RKO (cell line): ENCODE measurements around the gene GSK3A.

Source experiments
- DNase-seq: peaks from one replicate; pipeline ENCODE4 v3.0.0-alpha.2; 2016; ENCODE audit warnings: low spot score

The GSK3A gene

GRCh38 chr19:42280815-42281145, 38.4 kb upstream of the GSK3A start:
- no peak for DNase-seq

GRCh38 chr19:42279902-42280814, 37.8 kb upstream of the GSK3A start:
- peak; percentile 91 for DNase-seq

- DNase-seq: no peak
These were observed 36.9 kb upstream of the GSK3A start for GRCh38 chr19:42279155-42279901.

- no peak for DNase-seq
These were observed 36.2 kb upstream of the GSK3A start for GRCh38 chr19:42278452-42279154.

GRCh38 chr19:42277821-42278451, 35.5 kb upstream of the GSK3A start:
- DNase-seq: no peak

GRCh38 chr19:42276821-42277220, 34.4 kb upstream of the GSK3A start:
- peak; percentile 29 for DNase-seq

- DNase-seq: no peak
These were observed 33.9 kb upstream of the GSK3A start for GRCh38 chr19:42276284-42276683.

- no peak for DNase-seq
These were observed 33.1 kb upstream of the GSK3A start for GRCh38 chr19:42275517-42275916.

GRCh38 chr19:42275103-42275502, 32.7 kb upstream of the GSK3A start:
- DNase-seq: no peak

- DNase-seq: no peak
These were observed 31.8 kb upstream of the GSK3A start for GRCh38 chr19:42274065-42274682.

GRCh38 chr19:42273407-42274064, 31.1 kb upstream of the GSK3A start:
- no peak for DNase-seq

- DNase-seq: no peak
These were observed 30.6 kb upstream of the GSK3A start for GRCh38 chr19:42272989-42273406.

- no peak for DNase-seq
These were observed 30.1 kb upstream of the GSK3A start for GRCh38 chr19:42272535-42272897.

GRCh38 chr19:42271861-42272534, 29.6 kb upstream of the GSK3A start:
- DNase-seq: no peak

- DNase-seq: no peak
These were observed 28.6 kb upstream of the GSK3A start for GRCh38 chr19:42271045-42271419.

GRCh38 chr19:42270346-42271044, 28.1 kb upstream of the GSK3A start:
- DNase-seq: peak; percentile 88

- DNase-seq: peak; percentile 19
These were observed 27.3 kb upstream of the GSK3A start for GRCh38 chr19:42269478-42270345.

GRCh38 chr19:42268704-42269477, 26.5 kb upstream of the GSK3A start, which contains the start of gene CIC:
Gene CIC, plus strand, starts transcription at chr19:42269252. Its CDS starts 2,532 bp downstream, at chr19:42271784.
- DNase-seq: peak; percentile 100
